Psoas muscle (tissue), 8 donors: ENCODE measurements around the gene BMPR1A. TPM values are rescaled to one million over a fixed set of nuclear protein-coding genes. Genes with fewer than 3 reads are reported as not detected.

Experiments
- ATAC-seq, 4 donors: fragments of 200-7000 bp; cut with Tn5 transposase; one replicate each; pipeline ENCODE4 v1.9.1; 2020; ENCODE audit warnings: moderate library complexity in 3 of 4, mild to moderate bottlenecking in 2 of 4
- DNase-seq, 2 donors: peaks; one replicate each; pipeline ENCODE4 v3.0.0-alpha.2; 2020
- H3K27ac ChIP-seq: fragments of 200-600 bp; one replicate; pipeline ENCODE4 v1.8.0; 2022
- H3K27me3 ChIP-seq, 3 donors: fragments of 200-600 bp in 1 of 3; one replicate each; pipeline versions ENCODE4 v1.6.1 to v1.8.0; 2013 to 2022; ENCODE audit warnings: low read length in 2 of 3, mild to moderate bottlenecking in 2 of 3, moderate library complexity in 1 of 3; ENCODE audit not compliant: insufficient read depth in 3 of 3
- H3K36me3 ChIP-seq, 2 donors: fragments of 200-600 bp in 1 of 2; one replicate each; pipeline versions ENCODE4 v1.6.1 to v1.8.0; 2013 to 2022; ENCODE audit warnings: low read depth in 1 of 2, mild to moderate bottlenecking in 1 of 2, moderate library complexity in 1 of 2; ENCODE audit not compliant: insufficient read depth in 1 of 2
- H3K4me1 ChIP-seq: fragments of 200-600 bp; one replicate; pipeline ENCODE4 v1.8.0; 2022
- H3K4me3 ChIP-seq: fragments of 200-600 bp; one replicate; pipeline ENCODE4 v1.8.0; 2022; ENCODE audit warnings: mild to moderate bottlenecking
- H3K9me3 ChIP-seq: fragments of 200-600 bp; one replicate; pipeline ENCODE4 v1.8.0; 2022
- CTCF ChIP-seq: fragments of 200-600 bp; IDR thresholded peaks from one replicate; pipeline ENCODE4 v1.8.0; 2022; ENCODE audit warnings: antibody characterized with exemption
- WGBS, 3 donors: extraction: QIAGEN DNeasy Blood & Tissue Kit; methylation state at CpG; one replicate each; pipeline versions ENCODE4 v1.1.6 to v1.1.7; 2013; 5-methylcytosine and 5-hydroxymethylcytosine counted together
- intact Hi-C, 2 donors: fragments of 100-400 bp; cut with DNase I; formaldehyde crosslinking; loops; one replicate each; pipeline versions ENCODE4 v1.11.0 to v1.14.2; 2022
- polyA plus RNA-seq, 3 donors: library from polyadenylated mRNA; stranded (reverse); fragments of 200-250 nt; gene quantifications; one replicate each; pipeline ENCODE4 v1.2.3, GENCODE V29; 2013
- total RNA-seq, 4 donors: library from RNA; stranded (reverse); fragmentation: NEBNext Ultra II Directional in 2 of 4; extraction: Animal tissue kit (Norgen Biotek cat#: 25700) in 2 of 4; gene quantifications; one replicate each; pipeline versions ENCODE4 v1.2.1 to v1.2.4, GENCODE V29; 2021 to 2023
- donor health status: healthy with polysubstance abuse.
- donor health status: DM: no; HTN: no; CAD: no; lungs with moderate emphysema.
- donor health status: Bipolar disorder and iron deficiency.
- donor health status: healthy.
- donor health status: DM: yes; HTN: yes; CAD: no.
- donor health status: DM: no; HTN: no; CAD: no.
- donor health status: DM: no; HTN: no; CAD: no.
- donor health status: DM: yes; HTN: yes; CAD: no.

BMPR1A gene
- total and polyA plus RNA-seq, 7 donors: 4.6 to 30.0 (median 22.7) TPM

GRCh38 chr10:86708783-86709380 is 47.5 kb upstream of the BMPR1A start:
- 41 to 56% (median 43%) methylated on average over 5 of the region's 5 CpGs for WGBS, 3 donors
- Histone ChIP-seq H3K36me3 (peaks cover 0 to 64% of the 10 kb centered on the region in 2 donors), H3K9me3 (no peaks in the 10 kb centered on the region), H3K27ac (peak overlapping the region; percentile 98), H3K27me3 (no peaks in the 10 kb centered on the region), H3K4me1 (peaks cover 43% of the 10 kb centered on the region), H3K4me3 (no peak overlapping the region)
- intact Hi-C loops: no loop called here
- DNase-seq (no peak), ATAC-seq (no peak)
- TF ChIP-seq CTCF: no peak

- Histone ChIP-seq H3K36me3 (peaks cover 0 to 71% of the 10 kb centered on the region in 2 donors), H3K27me3 (no peaks in the 10 kb centered on the region), H3K4me3 (no peak overlapping the region), H3K27ac (peak overlapping the region; percentile 98), H3K4me1 (peaks cover 42% of the 10 kb centered on the region), H3K9me3 (no peaks in the 10 kb centered on the region)
- DNase-seq (no peak), ATAC-seq (no peak)
- intact Hi-C loops: loop anchor here in 1 of 2 donors (2.0 to 5.0 kb wide), 2 partner anchors 48 to 189 kb away; partner anchors contain the start of gene BMPR1A
- 80 to 84% (median 84%) methylated on average over 16 of the region's 16 CpGs for WGBS, 3 donors
- no peak for TF ChIP-seq CTCF
Observed at GRCh38 chr10:86709396-86710185, 46.8 kb upstream of the BMPR1A start.

GRCh38 chr10:86710987-86711512 is 45.4 kb upstream of the BMPR1A start:
- H3K27ac ChIP-seq: peak overlapping the region; percentile 98
- H3K36me3 ChIP-seq: peaks cover 0 to 60% of the 10 kb centered on the region in 2 donors
- DNase-seq (peak; percentile 92 to 95), ATAC-seq (peak; percentile 81 to 84 (median 82))
- WGBS, 3 donors: 3 to 5% (median 4%) methylated on average over 26 to 46 of the region's 46 CpGs
- no peaks in the 10 kb centered on the region for H3K9me3 ChIP-seq
- H3K4me3 ChIP-seq: peak overlapping the region; percentile 80
- no peaks in the 10 kb centered on the region for H3K27me3 ChIP-seq
- H3K4me1 ChIP-seq: peaks cover 52% of the 10 kb centered on the region
- intact Hi-C loops: loop anchor here (1.0 to 5.0 kb wide), 3 partner anchors 46 to 190 kb away; partner anchors contain the start of gene BMPR1A (in 1 of the 2)
- peak; percentile 82 for TF ChIP-seq CTCF

GRCh38 chr10:86711513-86712316 is 44.7 kb upstream of the BMPR1A start:
- H3K27me3 ChIP-seq: no peaks in the 10 kb centered on the region
- no peak for TF ChIP-seq CTCF
- H3K4me1 ChIP-seq: peaks cover 49% of the 10 kb centered on the region
- peaks cover 0 to 60% of the 10 kb centered on the region in 2 donors for H3K36me3 ChIP-seq
- intact Hi-C loops: loop anchor here (1.0 to 5.0 kb wide), 3 partner anchors 46 to 190 kb away; partner anchors contain the start of gene BMPR1A (in 1 of the 2)
- ATAC-seq (peak; percentile 2 to 48 (median 42)), DNase-seq (peak; percentile 47 to 86)
- no peaks in the 10 kb centered on the region for H3K9me3 ChIP-seq
- WGBS, 3 donors: 0 to 2% (median 1%) methylated on average over 61 to 82 of the region's 82 CpGs
- peak overlapping the region; percentile 98 for H3K27ac ChIP-seq
- peak overlapping the region; percentile 80 for H3K4me3 ChIP-seq
